B cell (primary cell): ENCODE measurements around the gene KRT73. TPM values are rescaled to one million over a fixed set of nuclear protein-coding genes. Genes with fewer than 3 reads are reported as not detected.

Experiments
- ATAC-seq: fragments of 200-7000 bp; cut with Tn5 transposase; one replicate; pipeline ENCODE4 v1.10.0; 2021; ENCODE audit warnings: low read depth, mild to moderate bottlenecking, moderate number of reproducible peaks, moderate library complexity
- CTCF ChIA-PET: fragments of 350-600 bp; sonication (Branson Sonifier 250); formaldehyde crosslinking; loops from one replicate; lab custom pipeline; 2021; ENCODE audit warnings: antibody characterized with exemption, inconsistent platforms; lab: Charles Lee
- POLR2A ChIA-PET: fragments of 350-600 bp; sonication (Branson Sonifier 250); formaldehyde crosslinking; loops from one replicate; lab custom pipeline; 2021; ENCODE audit warnings: antibody characterized with exemption; lab: Charles Lee
- DNase-seq: peaks from one replicate; pipeline ENCODE4 v3.0.0; 2013
- H2AFZ ChIP-seq: 2 replicates; pipeline ENCODE4 v1.6.1; 2012; ENCODE audit warnings: mild to moderate bottlenecking, low read depth, low read length; ENCODE audit not compliant: insufficient read depth, poor library complexity, severe bottlenecking
- H3K27ac ChIP-seq, 2 donors: 1 replicate in 1 of 2; 2 replicates in 1 of 2; pipeline ENCODE4 v1.5.1; 2012 to 2013; ENCODE audit warnings: low read length in 2 of 2, mild to moderate bottlenecking in 2 of 2, moderate library complexity in 1 of 2
- H3K27me3 ChIP-seq, 4 experiments: fragments of 200-600 bp in 1 of 4; sonication (generic) in 1 of 4; replicated peaks in 1 of 4; 1 replicate in 2 of 4; 2 replicates in 2 of 4; pipeline versions ENCODE4 v1.6.1 to v1.7.0; 2013 to 2016; ENCODE audit warnings: low read length in 3 of 4, mild to moderate bottlenecking in 2 of 4, mixed read lengths in 1 of 4, moderate library complexity in 1 of 4; ENCODE audit not compliant: insufficient read depth in 4 of 4, control insufficient read depth in 3 of 4; ENCODE audit errors: control extremely low read depth in 1 of 4
- H3K36me3 ChIP-seq, 2 experiments: replicated peaks in 1 of 2; 1 replicate in 1 of 2; 2 replicates in 1 of 2; pipeline versions ENCODE4 v1.6.1 to v1.7.1; 2013; ENCODE audit warnings: low read length in 1 of 2; ENCODE audit not compliant: insufficient read depth in 2 of 2, control insufficient read depth in 1 of 2; ENCODE audit errors: control extremely low read depth in 1 of 2, extremely low read depth in 1 of 2
- H3K4me1 ChIP-seq, 2 donors: fragments of 200-600 bp in 1 of 2; sonication (generic) in 1 of 2; 1 replicate in 1 of 2; 2 replicates in 1 of 2; pipeline versions ENCODE4 v1.5.1 to v1.6.1; 2013 to 2017; ENCODE audit warnings: low read length in 2 of 2; ENCODE audit not compliant: control insufficient read depth in 2 of 2, insufficient read depth in 2 of 2
- H3K4me2 ChIP-seq: replicated peaks from 2 replicates; pipeline ENCODE3; 2012; ENCODE audit warnings: mild to moderate bottlenecking, low read depth, low read length; ENCODE audit not compliant: poor library complexity, severe bottlenecking
- H3K4me3 ChIP-seq, 5 experiments: fragments of 200-600 bp in 1 of 5; sonication (generic) in 1 of 5; 1 replicate in 3 of 5; 2 replicates in 2 of 5; pipeline versions ENCODE4 v1.5.1 to v1.7.0; 2011 to 2016; ENCODE audit warnings: low read length in 4 of 5, mild to moderate bottlenecking in 4 of 5, low read depth in 2 of 5, control low read depth in 1 of 5, moderate library complexity in 1 of 5; ENCODE audit not compliant: insufficient read depth in 1 of 5; ENCODE audit errors: control extremely low read depth in 1 of 5, extremely low read depth in 1 of 5
- H3K79me2 ChIP-seq: fragments of 200-600 bp; sonication (generic); one replicate; pipeline ENCODE4 v1.6.0; 2016; ENCODE audit warnings: low read length; ENCODE audit not compliant: control insufficient read depth, insufficient read depth
- H3K9ac ChIP-seq: fragments of 200-600 bp; sonication (generic); 2 replicates; pipeline ENCODE4 v1.6.1; 2017; ENCODE audit warnings: mild to moderate bottlenecking, low read length, moderate library complexity
- H3K9me3 ChIP-seq, 3 donors: one replicate each; pipeline versions ENCODE4 v1.6.1 to v1.7.1; 2013; ENCODE audit warnings: low read length in 2 of 3; ENCODE audit not compliant: control insufficient read depth in 2 of 3, insufficient read depth in 1 of 3; ENCODE audit errors: control extremely low read depth in 1 of 3
- H4K20me1 ChIP-seq: 2 replicates; pipeline ENCODE4 v1.6.0; 2012; ENCODE audit warnings: mild to moderate bottlenecking, low read length; ENCODE audit not compliant: insufficient read depth, control insufficient read depth, poor library complexity, severe bottlenecking
- H3K27ac Mint-ChIP-seq: one replicate; pipeline ENCODE4 v1.8.0; 2021; ENCODE audit warnings: mixed read lengths
- H3K27me3 Mint-ChIP-seq: one replicate; pipeline ENCODE4 v1.8.0; 2021; ENCODE audit warnings: mixed read lengths
- H3K4me1 Mint-ChIP-seq: one replicate; pipeline ENCODE4 v1.8.0; 2021; ENCODE audit warnings: mixed read lengths
- H3K4me3 Mint-ChIP-seq: one replicate; pipeline ENCODE4 v1.8.0; 2021; ENCODE audit warnings: mixed read lengths
- H3K9me3 Mint-ChIP-seq: one replicate; pipeline ENCODE4 v1.8.0; 2022; ENCODE audit warnings: mixed read lengths; ENCODE audit not compliant: insufficient read depth
- CTCF ChIP-seq: fragments of 200-600 bp; IDR thresholded peaks from one replicate; pipeline ENCODE4 v1.8.0; 2022; ENCODE audit warnings: antibody characterized with exemption, mild to moderate bottlenecking
- EZH2 ChIP-seq: IDR thresholded peaks from 2 replicates; pipeline ENCODE4 v1.6.1; 2012; ENCODE audit warnings: borderline replicate concordance, low read depth, mild to moderate bottlenecking, moderate library complexity, low read length; ENCODE audit not compliant: insufficient read depth, poor library complexity, severe bottlenecking
- whole genome bisulfite sequencing: methylation state at CpG from one replicate; pipeline ENCODE4 v1.1.5; 2013; ENCODE audit warnings: missing lambda C conversion rate; ENCODE audit not compliant: insufficient coverage; 5-methylcytosine and 5-hydroxymethylcytosine counted together
- intact Hi-C: fragments of 100-400 bp; cut with micrococcal nuclease; formaldehyde crosslinking; loops from one replicate; pipeline ENCODE4 v1.10.0; 2022
- polyA plus RNA-seq: library from polyadenylated mRNA; depleted of rRNA; stranded (reverse); fragments of >200 nt; gene quantifications from 2 replicates; pipeline ENCODE4 v1.2.3, GENCODE V29; 2012
- total RNA-seq, 2 donors: library from RNA; stranded (reverse); fragments of 120-200 nt in 1 of 2; gene quantifications; 1 replicate in 1 of 2; 2 replicates in 1 of 2; pipeline versions ENCODE4 v1.2.3 to v1.2.4, GENCODE V29; 2013 to 2022

KRT73 gene
- total and polyA plus RNA-seq, 2 donors (not counting 1 experiment from before 2014, with no cell fraction given), result 0.07 TPM; not detected in 1

GRCh38 chr12:52603314-52603713, 15.0 kb downstream of the KRT73 start:
- H3K4me1 ChIP-seq, result no peaks in the 10 kb centered on the region
- no peak overlapping the region for H3K4me3 ChIP-seq
- no peak for DNase-seq

DNA sequence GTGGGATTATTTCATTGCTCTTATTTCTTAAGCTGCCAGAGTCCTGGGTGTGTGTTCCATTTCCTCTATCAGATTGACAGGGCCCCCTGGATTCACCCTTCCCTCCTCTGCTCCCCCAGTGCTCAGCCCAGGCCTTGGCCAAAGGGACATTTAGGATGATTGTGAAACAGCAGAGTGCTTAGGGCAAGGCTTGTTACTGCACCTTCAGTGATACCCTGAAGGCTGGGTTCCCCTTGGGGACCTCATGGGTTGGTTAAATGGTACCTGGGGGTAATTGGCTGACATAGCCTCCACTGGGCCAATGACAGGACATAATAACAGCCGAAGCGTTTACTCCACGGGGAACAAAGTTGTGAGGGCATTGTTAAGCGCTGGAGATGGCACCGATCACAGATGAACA, 15.8 kb downstream of the KRT73 start:
- Histone ChIP-seq H3K4me3 (no peak overlapping the region), H3K79me2 (no peaks in the 10 kb centered on the region), H4K20me1 (no peaks in the 10 kb centered on the region), H2AFZ (no peak overlapping the region), H3K9ac (no peak overlapping the region), H3K27me3 (peaks cover 0 to 14% (median 6%) of the 10 kb centered on the region in 4 experiments), H3K9me3 (no peaks in the 10 kb centered on the region), H3K4me1 (no peaks in the 10 kb centered on the region), H3K4me2 (no peak overlapping the region), H3K27ac (no peak overlapping the region), H3K36me3 (no peaks in the 10 kb centered on the region)
- Mint-ChIP-seq H3K27ac (no peak overlapping the region), H3K9me3 (no peaks in the 10 kb centered on the region), H3K4me3 (no peak overlapping the region), H3K4me1 (no peaks in the 10 kb centered on the region), H3K27me3 (peaks cover 44% of the 10 kb centered on the region)
- CTCF ChIA-PET, result interaction anchor here (0.7 kb wide), 1 partner anchor 52 kb away, joined by 3 read pairs; no protein-coding TSS in a partner anchor
- POLR2A ChIA-PET, result no interaction called here
- DNase-seq (no peak), ATAC-seq (no peak)
- intact Hi-C loops, result no loop called here
- 93% methylated on average over 5 of the region's 5 CpGs for WGBS
- TF ChIP-seq CTCF, result no peak
- TF ChIP-seq EZH2, result no peak

More at GRCh38 chr12:52603314-52603713, 15.0 kb downstream of the KRT73 start:
- intact Hi-C loops, result no loop called here
- peaks cover 0 to 14% (median 6%) of the 10 kb centered on the region in 4 experiments for H3K27me3 ChIP-seq
- ChIA-PET POLR2A (no interaction called here), CTCF (no interaction called here)
- no peak overlapping the region for H3K4me2 ChIP-seq
- peaks cover 44% of the 10 kb centered on the region for H3K27me3 Mint-ChIP-seq
- WGBS, result no CpG with 5 or more reads among the region's 2 CpGs
- no peaks in the 10 kb centered on the region for H3K36me3 ChIP-seq
- H3K4me3 Mint-ChIP-seq, result no peak overlapping the region
- no peak overlapping the region for H2AFZ ChIP-seq
- H3K79me2 ChIP-seq, result no peaks in the 10 kb centered on the region
- no peaks in the 10 kb centered on the region for H3K9me3 Mint-ChIP-seq
- no peak overlapping the region for H3K9ac ChIP-seq
- TF ChIP-seq CTCF, result no peak
- no peak for TF ChIP-seq EZH2
- no peak overlapping the region for H3K27ac Mint-ChIP-seq
- no peaks in the 10 kb centered on the region for H3K4me1 Mint-ChIP-seq
- no peak overlapping the region for H3K27ac ChIP-seq
- H3K9me3 ChIP-seq, result no peaks in the 10 kb centered on the region
- no peaks in the 10 kb centered on the region for H4K20me1 ChIP-seq
- no peak for ATAC-seq
